Mesothelial cell of epicardium (in vitro differentiated cells): ENCODE measurements around the gene CSTPP1. TPM values are rescaled to one million over a fixed set of nuclear protein-coding genes. Genes with fewer than 3 reads are reported as not detected.

Experiments
- DNase-seq, 2 experiments: peaks; one replicate each; pipeline ENCODE4 v3.0.0; 2021; ENCODE audit warnings: low spot score in 2 of 2; ENCODE audit not compliant: unreplicated experiment in 2 of 2
- H3K27ac Mint-ChIP-seq: 2 replicates; pipeline ENCODE4 v1.8.0; 2021; ENCODE audit warnings: mixed read lengths
- H3K27me3 Mint-ChIP-seq: 2 replicates; pipeline ENCODE4 v1.8.0; 2021; ENCODE audit warnings: low read depth, mixed read lengths
- H3K36me3 Mint-ChIP-seq: 2 replicates; pipeline ENCODE4 v1.8.0; 2021; ENCODE audit warnings: mixed read lengths
- H3K4me1 Mint-ChIP-seq: 2 replicates; pipeline ENCODE4 v1.8.0; 2021; ENCODE audit warnings: mixed read lengths
- H3K4me3 Mint-ChIP-seq: 2 replicates; pipeline ENCODE4 v1.8.0; 2021; ENCODE audit warnings: mild to moderate bottlenecking, moderate library complexity, mixed read lengths
- H3K9me3 Mint-ChIP-seq: 2 replicates; pipeline ENCODE4 v1.8.0; 2021; ENCODE audit warnings: mixed read lengths
- CTCF ChIP-seq: fragments of 200-600 bp; sonication (generic); IDR thresholded peaks from one replicate; pipeline ENCODE4 v1.5.0; 2021; ENCODE audit warnings: antibody characterized with exemption; ENCODE audit not compliant: unreplicated experiment
- total RNA-seq: library from RNA; stranded (reverse); gene quantifications from 3 replicates; pipeline ENCODE4 v1.2.1, GENCODE V29; 2021

Gene CSTPP1
- total RNA-seq, 1 donor from 2014 or later: 44.0 TPM

GRCh38 chr11:47148903-47149531 lies 212.5 kb downstream of the CSTPP1 start:
- Mint-ChIP-seq H3K27ac (no peak overlapping the region), H3K36me3 (no peaks in the 10 kb centered on the region), H3K4me1 (peaks cover 9% of the 10 kb centered on the region), H3K9me3 (no peaks in the 10 kb centered on the region), H3K4me3 (no peak overlapping the region), H3K27me3 (no peaks in the 10 kb centered on the region)
- no peak for DNase-seq
- TF ChIP-seq CTCF: no peak

GRCh38 chr11:47149782-47150181 lies 213.2 kb downstream of the CSTPP1 start:
- Mint-ChIP-seq H3K9me3 (no peaks in the 10 kb centered on the region), H3K27me3 (no peaks in the 10 kb centered on the region), H3K27ac (no peak overlapping the region), H3K4me1 (peaks cover 9% of the 10 kb centered on the region), H3K36me3 (no peaks in the 10 kb centered on the region), H3K4me3 (no peak overlapping the region)
- DNase-seq: no peak
- no peak for TF ChIP-seq CTCF

GRCh38 chr11:47152126-47152952 lies 215.8 kb downstream of the CSTPP1 start:
- Mint-ChIP-seq H3K4me3 (no peak overlapping the region), H3K36me3 (no peaks in the 10 kb centered on the region)

GRCh38 chr11:47152953-47153950 lies 216.7 kb downstream of the CSTPP1 start:
- Mint-ChIP-seq H3K9me3 (no peaks in the 10 kb centered on the region), H3K27ac (no peak overlapping the region), H3K27me3 (no peaks in the 10 kb centered on the region)

More at GRCh38 chr11:47152126-47152952, 215.8 kb downstream of the CSTPP1 start:
- no peak for TF ChIP-seq CTCF
- no peak for DNase-seq
- Mint-ChIP-seq H3K27me3 (no peaks in the 10 kb centered on the region), H3K27ac (no peak overlapping the region), H3K4me1 (peaks cover 10% of the 10 kb centered on the region), H3K9me3 (no peaks in the 10 kb centered on the region)

More at GRCh38 chr11:47152953-47153950, 216.7 kb downstream of the CSTPP1 start:
- no peaks in the 10 kb centered on the region for H3K36me3 Mint-ChIP-seq
- peaks cover 10% of the 10 kb centered on the region for H3K4me1 Mint-ChIP-seq
- no peak overlapping the region for H3K4me3 Mint-ChIP-seq
- TF ChIP-seq CTCF: peak; percentile 80
- DNase-seq: peak in 1 of 2 experiments; percentile 79
